ENCODE measurements around the gene PRSS16. TPM values are rescaled to one million over a fixed set of nuclear protein-coding genes. Genes with fewer than 3 reads are reported as not detected.

PRSS16 gene
- total and polyA plus RNA-seq, 9 of the 15 experiments (the other 6 are each of a cell fraction or from before 2014, with no cell fraction given), result 4.5 to 21.3 (median 12.1) TPM

DNA sequence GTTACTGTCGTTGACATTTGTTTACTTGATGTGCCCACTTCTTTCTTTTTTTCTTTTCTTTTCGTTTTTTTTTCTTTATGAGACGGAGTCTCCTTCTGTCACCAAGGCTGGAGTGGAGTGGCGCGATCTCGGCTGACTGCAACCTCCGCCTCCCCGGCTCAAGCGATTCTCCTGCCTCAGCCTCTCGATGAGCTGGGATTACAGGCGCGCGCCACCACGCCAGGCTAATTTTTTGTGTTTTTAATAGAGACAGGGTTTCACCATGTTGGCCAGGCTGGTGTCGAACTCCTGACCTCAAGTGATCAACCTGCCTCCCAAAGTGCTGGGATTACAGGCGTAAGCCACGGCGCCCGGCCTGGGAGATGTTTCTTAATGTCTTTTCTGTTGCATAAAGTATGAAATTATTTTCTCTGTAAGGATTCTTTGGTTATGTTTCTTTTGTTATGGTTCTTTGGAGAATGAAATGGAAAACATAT is 33.3 kb upstream of the PRSS16 start (continued):
- TF ChIP-seq, protein P1, sequence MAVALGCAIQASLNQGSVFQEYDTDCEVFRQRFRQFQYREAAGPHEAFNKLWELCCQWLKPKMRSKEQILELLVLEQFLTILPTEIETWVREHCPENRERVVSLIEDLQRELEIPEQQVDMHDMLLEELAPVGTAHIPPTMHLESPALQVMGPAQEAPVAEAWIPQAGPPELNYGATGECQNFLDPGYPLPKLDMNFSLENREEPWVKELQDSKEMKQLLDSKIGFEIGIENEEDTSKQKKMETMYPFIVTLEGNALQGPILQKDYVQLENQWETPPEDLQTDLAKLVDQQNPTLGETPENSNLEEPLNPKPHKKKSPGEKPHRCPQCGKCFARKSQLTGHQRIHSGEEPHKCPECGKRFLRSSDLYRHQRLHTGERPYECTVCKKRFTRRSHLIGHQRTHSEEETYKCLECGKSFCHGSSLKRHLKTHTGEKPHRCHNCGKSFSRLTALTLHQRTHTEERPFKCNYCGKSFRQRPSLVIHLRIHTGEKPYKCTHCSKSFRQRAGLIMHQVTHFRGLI (CRISPR knock-in tag; IDR thresholded peaks at IDR 0.05), result no peak
- no peak for TF ChIP-seq MCM5 (IDR thresholded peaks at IDR 0.05; ENCODE audit: low read depth)
- TF ChIP-seq RBM14 (IDR thresholded peaks at IDR 0.05; ENCODE audit: borderline replicate concordance, insufficient read depth, low read depth, low read length), result no peak
- TF ChIP-seq, protein P2, sequence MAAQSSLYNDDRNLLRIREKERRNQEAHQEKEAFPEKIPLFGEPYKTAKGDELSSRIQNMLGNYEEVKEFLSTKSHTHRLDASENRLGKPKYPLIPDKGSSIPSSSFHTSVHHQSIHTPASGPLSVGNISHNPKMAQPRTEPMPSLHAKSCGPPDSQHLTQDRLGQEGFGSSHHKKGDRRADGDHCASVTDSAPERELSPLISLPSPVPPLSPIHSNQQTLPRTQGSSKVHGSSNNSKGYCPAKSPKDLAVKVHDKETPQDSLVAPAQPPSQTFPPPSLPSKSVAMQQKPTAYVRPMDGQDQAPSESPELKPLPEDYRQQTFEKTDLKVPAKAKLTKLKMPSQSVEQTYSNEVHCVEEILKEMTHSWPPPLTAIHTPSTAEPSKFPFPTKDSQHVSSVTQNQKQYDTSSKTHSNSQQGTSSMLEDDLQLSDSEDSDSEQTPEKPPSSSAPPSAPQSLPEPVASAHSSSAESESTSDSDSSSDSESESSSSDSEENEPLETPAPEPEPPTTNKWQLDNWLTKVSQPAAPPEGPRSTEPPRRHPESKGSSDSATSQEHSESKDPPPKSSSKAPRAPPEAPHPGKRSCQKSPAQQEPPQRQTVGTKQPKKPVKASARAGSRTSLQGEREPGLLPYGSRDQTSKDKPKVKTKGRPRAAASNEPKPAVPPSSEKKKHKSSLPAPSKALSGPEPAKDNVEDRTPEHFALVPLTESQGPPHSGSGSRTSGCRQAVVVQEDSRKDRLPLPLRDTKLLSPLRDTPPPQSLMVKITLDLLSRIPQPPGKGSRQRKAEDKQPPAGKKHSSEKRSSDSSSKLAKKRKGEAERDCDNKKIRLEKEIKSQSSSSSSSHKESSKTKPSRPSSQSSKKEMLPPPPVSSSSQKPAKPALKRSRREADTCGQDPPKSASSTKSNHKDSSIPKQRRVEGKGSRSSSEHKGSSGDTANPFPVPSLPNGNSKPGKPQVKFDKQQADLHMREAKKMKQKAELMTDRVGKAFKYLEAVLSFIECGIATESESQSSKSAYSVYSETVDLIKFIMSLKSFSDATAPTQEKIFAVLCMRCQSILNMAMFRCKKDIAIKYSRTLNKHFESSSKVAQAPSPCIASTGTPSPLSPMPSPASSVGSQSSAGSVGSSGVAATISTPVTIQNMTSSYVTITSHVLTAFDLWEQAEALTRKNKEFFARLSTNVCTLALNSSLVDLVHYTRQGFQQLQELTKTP (IDR thresholded peaks at IDR 0.05; ENCODE audit: low read depth in 1 of 2, partially characterized antibody in 2 of 2), result peak in 1 of 2 experiments; percentile 29
- peak; percentile 69; the same call in 1 of the 2 replicates for TF ChIP-seq TRIM28 (IDR thresholded peaks at IDR 0.05)
- TF ChIP-seq ZNF561 (CRISPR knock-in tag; conservative IDR thresholded peaks at IDR 0.05), result no peak
- TF ChIP-seq ARNT (IDR thresholded peaks at IDR 0.05), result no peak
- no peak for TF ChIP-seq SMAD1 (IDR thresholded peaks at IDR 0.05; ENCODE audit: low read depth, low read length, partially characterized antibody)
- no peak for TF ChIP-seq RFX5 (IDR thresholded peaks at IDR 0.05; ENCODE audit: low read depth, low read length)
- TF ChIP-seq ATF4 (CRISPR knock-in tag; IDR thresholded peaks at IDR 0.05), result no peak
- no peak for TF ChIP-seq CEBPG (CRISPR knock-in tag; IDR thresholded peaks at IDR 0.05)
- TF ChIP-seq CEBPG (tag; conservative IDR thresholded peaks at IDR 0.05 in 1 of 2, IDR thresholded peaks at IDR 0.05 in 1 of 2), result 0 out of 4 replicates have a peak, but pooled peaks have one; percentile 5 to 8
- TF ChIP-seq IFI16 (CRISPR knock-in tag; IDR thresholded peaks at IDR 0.05), result no peak
- no peak for TF ChIP-seq ESRRB (CRISPR knock-in tag; IDR thresholded peaks at IDR 0.05; ENCODE audit: borderline replicate concordance)
- no peak for TF ChIP-seq ZNF3 (CRISPR knock-in tag; IDR thresholded peaks at IDR 0.05)
- TF ChIP-seq KLF10 (CRISPR knock-in tag; IDR thresholded peaks at IDR 0.05), result no peak
- TF ChIP-seq SMARCE1 (IDR thresholded peaks at IDR 0.05), result peak; percentile 48; the same call in 1 of the 2 replicates
- no peak; the same call in 1 of the 2 replicates for TF ChIP-seq SMARCC2 (IDR thresholded peaks at IDR 0.05; ENCODE audit: low read depth)
- TF ChIP-seq TCFL5 (CRISPR knock-in tag; conservative IDR thresholded peaks at IDR 0.05), result no peak

Measured in K562 (cell line).